ENCODE results near the gene DOC2B. TPM values are rescaled to one million over a fixed set of nuclear protein-coding genes. Genes with fewer than 3 reads are reported as not detected.
A peak's percentile ranks its signal among the peaks of the same experiment; 100 is the strongest.

DOC2B gene
- total RNA-seq, 2 experiments from 2014 or later = not detected

GRCh38 chr17:229709-230394, 48.4 kb upstream of the DOC2B start:
- no peaks in the 10 kb centered on the region for H3K9me2 ChIP-seq (ENCODE audit: insufficient read depth, low read length)
- DNase-seq (ENCODE audit: low spot score) = no peak
- intact Hi-C loops (cut with micrococcal nuclease; ENCODE audit: unreplicated experiment) = no loop called here
- H2AFZ ChIP-seq (ENCODE audit: low read length) = no peak overlapping the region
- CTCF ChIA-PET (ENCODE audit: unreplicated experiment) = no interaction called here
- no peaks in the 10 kb centered on the region for H4K20me1 ChIP-seq (ENCODE audit: insufficient read depth, low read length)
- no TSS peak for BruUV-seq (replicated peaks)
- peak overlapping the region; percentile 94 for H3K27ac ChIP-seq (ENCODE audit: low read depth, low read length, poor library complexity, severe bottlenecking)
- H3K36me3 ChIP-seq (ENCODE audit: insufficient read depth, low read length) = no peaks in the 10 kb centered on the region
- no peak overlapping the region for H3K4me3 ChIP-seq (ENCODE audit: low read depth, low read length, poor library complexity, severe bottlenecking)
- H3K9me3 ChIP-seq (ENCODE audit: low read length) = no peaks in the 10 kb centered on the region
- TF ChIP-seq, protein P1, sequence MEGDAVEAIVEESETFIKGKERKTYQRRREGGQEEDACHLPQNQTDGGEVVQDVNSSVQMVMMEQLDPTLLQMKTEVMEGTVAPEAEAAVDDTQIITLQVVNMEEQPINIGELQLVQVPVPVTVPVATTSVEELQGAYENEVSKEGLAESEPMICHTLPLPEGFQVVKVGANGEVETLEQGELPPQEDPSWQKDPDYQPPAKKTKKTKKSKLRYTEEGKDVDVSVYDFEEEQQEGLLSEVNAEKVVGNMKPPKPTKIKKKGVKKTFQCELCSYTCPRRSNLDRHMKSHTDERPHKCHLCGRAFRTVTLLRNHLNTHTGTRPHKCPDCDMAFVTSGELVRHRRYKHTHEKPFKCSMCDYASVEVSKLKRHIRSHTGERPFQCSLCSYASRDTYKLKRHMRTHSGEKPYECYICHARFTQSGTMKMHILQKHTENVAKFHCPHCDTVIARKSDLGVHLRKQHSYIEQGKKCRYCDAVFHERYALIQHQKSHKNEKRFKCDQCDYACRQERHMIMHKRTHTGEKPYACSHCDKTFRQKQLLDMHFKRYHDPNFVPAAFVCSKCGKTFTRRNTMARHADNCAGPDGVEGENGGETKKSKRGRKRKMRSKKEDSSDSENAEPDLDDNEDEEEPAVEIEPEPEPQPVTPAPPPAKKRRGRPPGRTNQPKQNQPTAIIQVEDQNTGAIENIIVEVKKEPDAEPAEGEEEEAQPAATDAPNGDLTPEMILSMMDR (conservative IDR thresholded peaks at IDR 0.05; ENCODE audit: low read length) = no peak
- TF ChIP-seq EZH2phosphoT487 (IDR thresholded peaks at IDR 0.05; ENCODE audit: borderline replicate concordance, low read depth, low read length) = no peak
- H3K4me2 ChIP-seq (ENCODE audit: low read length) = no peak overlapping the region
- H3K79me2 ChIP-seq (ENCODE audit: insufficient read depth, low read depth, low read length) = no peaks in the 10 kb centered on the region
- peaks cover 45% of the 10 kb centered on the region for H3K4me1 ChIP-seq (ENCODE audit: insufficient read depth, low read length, poor library complexity, severe bottlenecking)
- POLR2A ChIA-PET = interaction anchor here (0.6 kb wide), 1 partner anchor 172 kb away, joined by 3 read pairs; no protein-coding TSS in a partner anchor

DNA sequence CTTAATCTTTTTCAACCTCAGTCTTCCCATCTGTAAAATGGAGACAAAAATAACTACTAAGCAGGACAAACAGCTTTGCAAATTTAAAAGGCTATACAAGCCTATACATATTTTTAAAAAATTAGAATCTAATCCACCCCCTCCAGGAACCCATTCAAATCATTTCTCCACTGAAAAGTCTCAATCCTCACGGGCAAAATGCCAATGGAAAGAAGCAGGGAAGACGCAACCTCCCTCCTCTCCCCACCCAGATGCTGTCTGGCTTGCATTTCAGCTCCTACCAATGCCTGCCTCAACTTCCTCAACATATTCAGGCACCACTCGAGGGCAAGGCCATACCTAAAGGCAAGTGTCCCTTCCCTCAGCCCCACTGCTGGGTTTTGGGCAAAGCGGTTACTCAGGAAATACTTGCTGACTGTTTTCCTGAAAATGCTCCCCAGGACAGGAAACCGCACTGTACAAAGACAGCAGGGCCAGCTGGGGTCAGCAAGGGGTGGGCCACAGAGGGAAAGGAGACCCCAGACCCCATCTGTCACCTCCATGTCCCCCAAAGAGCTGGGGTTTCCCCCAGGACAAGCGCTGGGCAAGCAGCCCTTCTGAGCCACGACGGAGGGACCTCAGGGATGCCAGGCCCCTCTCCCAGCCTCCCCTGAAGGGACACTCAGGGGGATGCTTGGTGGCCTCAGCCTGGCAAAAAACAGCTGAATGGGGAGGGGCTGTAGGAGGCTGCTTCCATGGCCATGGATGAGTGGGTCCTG, 47.7 kb upstream of the DOC2B start:
- Histone ChIP-seq H3K9me2 (ENCODE audit: insufficient read depth, low read length) (no peaks in the 10 kb centered on the region), H3K27ac (ENCODE audit: low read depth, low read length, poor library complexity, severe bottlenecking) (no peak overlapping the region), H3K4me1 (ENCODE audit: insufficient read depth, low read length, poor library complexity, severe bottlenecking) (peaks cover 45% of the 10 kb centered on the region), H2AFZ (ENCODE audit: low read length) (no peak overlapping the region), H3K79me2 (ENCODE audit: insufficient read depth, low read depth, low read length) (no peaks in the 10 kb centered on the region), H3K4me3 (ENCODE audit: low read depth, low read length, poor library complexity, severe bottlenecking) (no peak overlapping the region), H4K20me1 (ENCODE audit: insufficient read depth, low read length) (no peaks in the 10 kb centered on the region), H3K9me3 (ENCODE audit: low read length) (no peaks in the 10 kb centered on the region), H3K4me2 (ENCODE audit: low read length) (no peak overlapping the region), H3K36me3 (ENCODE audit: insufficient read depth, low read length) (no peaks in the 10 kb centered on the region)
- intact Hi-C loops (cut with micrococcal nuclease; ENCODE audit: unreplicated experiment) = no loop called here
- CTCF ChIA-PET (ENCODE audit: unreplicated experiment) = no interaction called here
- TF ChIP-seq, protein P1 (conservative IDR thresholded peaks at IDR 0.05; ENCODE audit: low read length) = no peak
- BruUV-seq (replicated peaks) = no TSS peak
- DNase-seq (ENCODE audit: low spot score) = no peak
- POLR2A ChIA-PET = no interaction called here
